ENCODE measurements around the gene JARID2. TPM values are rescaled to one million over a fixed set of nuclear protein-coding genes. Genes with fewer than 3 reads are reported as not detected.

The JARID2 gene
- polyA plus RNA-seq, 1 donor (not counting 4 experiments of a cell fraction or from before 2014, with no cell fraction given): 11.0 TPM

- DNase-seq (ENCODE audit: low read depth, low spot score): no peak
- FAIRE-seq: no peak
- Histone ChIP-seq H3K9me1 (ENCODE audit: control insufficient read depth, extremely low read depth, insufficient read depth, low read length) (no peaks in the 10 kb centered on the region), H3K4me3 (ENCODE audit: control insufficient read depth in 2 of 3, extremely low read depth in 1 of 3, insufficient read depth in 2 of 3, low read depth in 1 of 3, low read length in 3 of 3) (no peak overlapping the region), H3K9ac (ENCODE audit: control insufficient read depth, extremely low read depth, insufficient read depth, low read length) (no peak overlapping the region), H3K27ac (ENCODE audit: control insufficient read depth, insufficient read depth, low read length) (no peak overlapping the region), H3K9me3 (ENCODE audit: control insufficient read depth, low read depth, low read length) (no peaks in the 10 kb centered on the region), H3K27me3 (ENCODE audit: control insufficient read depth, extremely low read depth, insufficient read depth, low read length) (no peaks in the 10 kb centered on the region), H3K4me1 (ENCODE audit: control insufficient read depth, extremely low read depth, insufficient read depth, low read length) (no peaks in the 10 kb centered on the region), H2AFZ (ENCODE audit: control insufficient read depth, low read length) (no peak overlapping the region), H3K4me2 (ENCODE audit: control insufficient read depth, extremely low read depth, insufficient read depth, low read depth, low read length) (no peak overlapping the region), H3K36me3 (ENCODE audit: control insufficient read depth in 2 of 2, extremely low read depth in 1 of 2, insufficient read depth in 2 of 2, low read length in 2 of 2) (no peaks in the 10 kb centered on the region), H3K79me2 (ENCODE audit: control insufficient read depth, insufficient read depth, low read length) (no peaks in the 10 kb centered on the region), H4K20me1 (ENCODE audit: control insufficient read depth, extremely low read depth, insufficient read depth, low read length) (no peaks in the 10 kb centered on the region)
- dilution Hi-C loops (cut with MboI; ENCODE audit: extremely low pct_ligation_motif_present, low sequenced_read_pairs): no loop called here
- TF ChIP-seq CTCF (optimal IDR thresholded peaks at IDR 0.05 in 1 of 3, IDR thresholded peaks at IDR 0.05 in 1 of 3, conservative IDR thresholded peaks at IDR 0.05 in 1 of 3; ENCODE audit: extremely low read depth in 1 of 3, insufficient read depth in 2 of 3, low read length in 3 of 3): no peak
- TF ChIP-seq EZH2 (IDR thresholded peaks at IDR 0.05; ENCODE audit: low read length): no peak
Observed at GRCh38 chr6:15561447-15562199, 315.8 kb downstream of the JARID2 start.

- Histone ChIP-seq H3K36me3 (ENCODE audit: control insufficient read depth in 2 of 2, extremely low read depth in 1 of 2, insufficient read depth in 2 of 2, low read length in 2 of 2) (no peaks in the 10 kb centered on the region), H3K4me1 (ENCODE audit: control insufficient read depth, extremely low read depth, insufficient read depth, low read length) (no peaks in the 10 kb centered on the region), H4K20me1 (ENCODE audit: control insufficient read depth, extremely low read depth, insufficient read depth, low read length) (no peaks in the 10 kb centered on the region), H3K79me2 (ENCODE audit: control insufficient read depth, insufficient read depth, low read length) (no peaks in the 10 kb centered on the region), H3K27ac (ENCODE audit: control insufficient read depth, insufficient read depth, low read length) (no peak overlapping the region), H3K9me1 (ENCODE audit: control insufficient read depth, extremely low read depth, insufficient read depth, low read length) (no peaks in the 10 kb centered on the region), H3K4me2 (ENCODE audit: control insufficient read depth, extremely low read depth, insufficient read depth, low read depth, low read length) (no peak overlapping the region), H3K4me3 (ENCODE audit: control insufficient read depth in 2 of 3, extremely low read depth in 1 of 3, insufficient read depth in 2 of 3, low read depth in 1 of 3, low read length in 3 of 3) (no peak overlapping the region), H2AFZ (ENCODE audit: control insufficient read depth, low read length) (no peak overlapping the region), H3K9ac (ENCODE audit: control insufficient read depth, extremely low read depth, insufficient read depth, low read length) (no peak overlapping the region), H3K27me3 (ENCODE audit: control insufficient read depth, extremely low read depth, insufficient read depth, low read length) (no peaks in the 10 kb centered on the region), H3K9me3 (ENCODE audit: control insufficient read depth, low read depth, low read length) (no peaks in the 10 kb centered on the region)
- DNase-seq (ENCODE audit: low read depth, low spot score) (no peak), FAIRE-seq (no peak)
- TF ChIP-seq CTCF (optimal IDR thresholded peaks at IDR 0.05 in 1 of 3, IDR thresholded peaks at IDR 0.05 in 1 of 3, conservative IDR thresholded peaks at IDR 0.05 in 1 of 3; ENCODE audit: extremely low read depth in 1 of 3, insufficient read depth in 2 of 3, low read length in 3 of 3) (no peak), EZH2 (IDR thresholded peaks at IDR 0.05; ENCODE audit: low read length) (no peak)
- dilution Hi-C loops (cut with MboI; ENCODE audit: extremely low pct_ligation_motif_present, low sequenced_read_pairs): no loop called here
Observed at GRCh38 chr6:15562977-15563376, 317.1 kb downstream of the JARID2 start.

Data from keratinocyte (primary cell).